HEK293T (cell line): Measurements from ENCODE around the gene SYT9.

Source experiments
- FOXA1 ChIP-seq: fragments of 450-650 bp; IDR thresholded peaks from 2 replicates; pipeline ENCODE4 v1.6.1; 2016; ENCODE audit warnings: mild to moderate bottlenecking
- ZNF384 ChIP-seq: fragments of 450-650 bp; IDR thresholded peaks from 2 replicates; pipeline ENCODE4 v1.6.1; 2016

DNA sequence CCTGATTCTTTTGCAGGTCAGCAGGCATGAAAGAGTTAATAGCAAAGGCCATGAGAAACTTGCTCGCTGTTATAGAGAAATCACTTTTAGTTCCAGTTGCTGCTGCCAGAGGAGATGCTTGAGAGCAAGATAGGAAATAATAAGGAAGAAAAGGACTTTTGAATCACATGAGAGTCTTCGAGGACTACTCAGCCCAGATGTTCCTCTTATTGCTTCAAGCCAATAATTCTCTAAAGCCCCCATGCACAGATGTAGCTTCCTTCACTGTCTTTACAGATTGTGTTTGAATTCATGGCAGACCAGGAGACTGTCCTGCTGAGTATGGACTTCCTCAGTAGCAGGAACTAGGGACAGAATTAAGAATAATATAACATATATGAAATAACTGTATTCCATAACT lies 183.5 kb downstream of the SYT9 start:
- TF ChIP-seq FOXA1 = no peak
- TF ChIP-seq ZNF384 = no peak
